H1 (cell line): ENCODE results near the gene CTF1. TPM values are rescaled to one million over a fixed set of nuclear protein-coding genes. Genes with fewer than 3 reads are reported as not detected.

Experiments
- ASH2L ChIP-seq: fragments of 200-600, 300-600 bp; sonication (generic); IDR thresholded peaks from one replicate; pipeline ENCODE4 v1.7.1; 2017; ENCODE audit warnings: low read length
- ATF2 ChIP-seq: IDR thresholded peaks from 2 replicates; pipeline ENCODE4 v1.6.1; 2012; ENCODE audit warnings: low read length, inconsistent platforms
- ATF3 ChIP-seq: IDR thresholded peaks from 2 replicates; pipeline ENCODE4 v1.6.1; 2011; ENCODE audit warnings: low read depth, mild to moderate bottlenecking, low read length; ENCODE audit not compliant: insufficient read depth
- BACH1 ChIP-seq: IDR thresholded peaks from 2 replicates; pipeline ENCODE4 v1.6.1; 2012; ENCODE audit warnings: low read length, improper control_type of control experiment
- BRCA1 ChIP-seq: IDR thresholded peaks from 2 replicates; pipeline ENCODE4 v1.6.1; 2012; ENCODE audit warnings: low read depth, low read length, improper control_type of control experiment
- CBX8 ChIP-seq: fragments of 300-800, 300-1000 bp; sonication (generic); IDR thresholded peaks from 2 replicates; pipeline ENCODE4 v1.7.1; 2016; ENCODE audit warnings: low read depth, low read length, borderline replicate concordance
- CREB1 ChIP-seq: IDR thresholded peaks from 2 replicates; pipeline ENCODE4 v1.6.1; 2012; ENCODE audit warnings: inconsistent platforms
- HDAC2 ChIP-seq, 2 experiments: fragments of 300-600 bp in 1 of 2; sonication (generic) in 1 of 2; IDR thresholded peaks; 2 replicates each; pipeline ENCODE4 v1.6.1; 2011 to 2012; ENCODE audit warnings: low read depth in 2 of 2, low read length in 2 of 2, mild to moderate bottlenecking in 2 of 2, moderate library complexity in 2 of 2, borderline replicate concordance in 1 of 2, inconsistent platforms in 1 of 2
- KDM1A ChIP-seq: fragments of 200-600, 300-600 bp; sonication (generic); IDR thresholded peaks from 2 replicates; pipeline ENCODE4 v1.7.1; 2016; ENCODE audit warnings: mild to moderate bottlenecking, low read length, borderline replicate concordance
- NANOG ChIP-seq: IDR thresholded peaks from 2 replicates; pipeline ENCODE4 v1.6.1; 2011; ENCODE audit warnings: low read length, low read depth, mild to moderate bottlenecking, inconsistent platforms; ENCODE audit not compliant: insufficient read depth, poor library complexity, severe bottlenecking
- NRF1 ChIP-seq: IDR thresholded peaks from 2 replicates; pipeline ENCODE4 v1.6.1; 2011; ENCODE audit warnings: mild to moderate bottlenecking, low read depth, low read length, improper control_type of control experiment
- PHF8 ChIP-seq: fragments of 200-600 bp; sonication (generic); conservative IDR thresholded peaks from 2 replicates; pipeline ENCODE4 v1.7.1; 2012; ENCODE audit warnings: low read depth, mild to moderate bottlenecking, inconsistent platforms, low read length, moderate library complexity
- POLR2A ChIP-seq, 2 experiments: IDR thresholded peaks; 1 replicate in 1 of 2; 2 replicates in 1 of 2; pipeline ENCODE4 v1.6.1; 2011; ENCODE audit warnings: low read depth in 2 of 2, low read length in 2 of 2, mild to moderate bottlenecking in 2 of 2; ENCODE audit errors: control extremely low read depth in 1 of 2
- RXRA ChIP-seq: IDR thresholded peaks from 2 replicates; pipeline ENCODE4 v1.6.1; 2011; ENCODE audit warnings: low read depth, mild to moderate bottlenecking, low read length, moderate library complexity; ENCODE audit not compliant: insufficient read depth
- SAP30 ChIP-seq: fragments of 300-600 bp; sonication (generic); IDR thresholded peaks from 2 replicates; pipeline ENCODE4 v1.7.1; 2012; ENCODE audit warnings: low read length, moderate library complexity, mild to moderate bottlenecking, inconsistent platforms; ENCODE audit not compliant: insufficient read depth, insufficient replicate concordance
- SIN3A ChIP-seq, 2 experiments: IDR thresholded peaks in 1 of 2; conservative IDR thresholded peaks in 1 of 2; 2 replicates each; pipeline ENCODE4 v1.6.1; 2011 to 2012; ENCODE audit warnings: low read length in 2 of 2, improper control_type of control experiment in 1 of 2, low read depth in 1 of 2, mild to moderate bottlenecking in 1 of 2
- SIRT6 ChIP-seq: IDR thresholded peaks from one replicate; pipeline ENCODE4 v1.7.1; 2012; ENCODE audit warnings: low read length, inconsistent platforms
- SP4 ChIP-seq: IDR thresholded peaks from 2 replicates; pipeline ENCODE4 v1.6.1; 2012; ENCODE audit warnings: low read length, inconsistent platforms
- TAF1 ChIP-seq: IDR thresholded peaks from 2 replicates; pipeline ENCODE4 v1.6.1; 2011; ENCODE audit warnings: mild to moderate bottlenecking, low read depth, low read length
- TCF12 ChIP-seq: IDR thresholded peaks from 2 replicates; pipeline ENCODE4 v1.6.1; 2011; ENCODE audit warnings: low read depth, mild to moderate bottlenecking, low read length
- TEAD4 ChIP-seq: IDR thresholded peaks from 2 replicates; pipeline ENCODE4 v1.6.1; 2012; ENCODE audit warnings: low read depth, low read length, inconsistent platforms, mixed read lengths
- ZNF274 ChIP-seq: IDR thresholded peaks from 2 replicates; pipeline ENCODE4 v1.7.0; 2012; ENCODE audit warnings: low read length, borderline replicate concordance; ENCODE audit errors: extremely low read depth
- polyA plus RNA-seq, 7 experiments: library from polyadenylated mRNA; depleted of rRNA in 3 of 7; stranded (reverse) in 5 of 7; unstranded in 2 of 7; fragments of >200 nt in 5 of 7; fragments of 200-250 nt in 2 of 7; gene quantifications; 1 replicate in 5 of 7; 2 replicates in 1 of 7; 4 replicates in 1 of 7; pipeline versions ENCODE4 v1.2.1 to v1.2.3, GENCODE V29; 2011 to 2013; ENCODE audit warnings: missing spikeins in 2 of 7, mixed read lengths in 2 of 7
- total RNA-seq: library from RNA; stranded (reverse); fragmentation: NEBNext Ultra II Directional; extraction: Animal tissue kit (Norgen Biotek cat#: 25700); gene quantifications from 2 replicates; pipeline ENCODE4 v1.2.1, GENCODE V29; 2021
- TF ChIP-seq, protein P1 (sequence below): IDR thresholded peaks from 2 replicates; pipeline ENCODE4 v1.6.1; 2012; ENCODE audit warnings: inconsistent platforms

The CTF1 gene
- total and polyA plus RNA-seq, 2 of the 8 experiments (the other 6 are each of a cell fraction or from before 2014, with no cell fraction given): 0.97 to 3.4 TPM

GRCh38 chr16:30927789-30928378 is 31.5 kb downstream of the CTF1 start (continued):
- TF ChIP-seq SIN3A (conservative IDR thresholded peaks at IDR 0.05 in 1 of 2, IDR thresholded peaks at IDR 0.05 in 1 of 2; ENCODE audit: low read depth in 1 of 2, low read length in 2 of 2): 0 out of 4 replicates have a peak, but pooled peaks of 1 of the 2 experiments have one; percentile 28
- TF ChIP-seq ASH2L: no peak
- TF ChIP-seq SIRT6: no peak
- TF ChIP-seq ATF2: no peak
- TF ChIP-seq TEAD4: no peak
- TF ChIP-seq ATF3: no peak
- no peak for TF ChIP-seq TCF12
- TF ChIP-seq BACH1: 0 out of 2 replicates have a peak, but pooled peaks have one; percentile 4
- no peak for TF ChIP-seq CBX8
- TF ChIP-seq RXRA: no peak
- TF ChIP-seq PHF8: no peak
- peak; percentile 84 for TF ChIP-seq NRF1
- TF ChIP-seq, protein P1, sequence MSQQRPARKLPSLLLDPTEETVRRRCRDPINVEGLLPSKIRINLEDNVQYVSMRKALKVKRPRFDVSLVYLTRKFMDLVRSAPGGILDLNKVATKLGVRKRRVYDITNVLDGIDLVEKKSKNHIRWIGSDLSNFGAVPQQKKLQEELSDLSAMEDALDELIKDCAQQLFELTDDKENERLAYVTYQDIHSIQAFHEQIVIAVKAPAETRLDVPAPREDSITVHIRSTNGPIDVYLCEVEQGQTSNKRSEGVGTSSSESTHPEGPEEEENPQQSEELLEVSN: no peak
- TF ChIP-seq SP4: 0 out of 2 replicates have a peak, but pooled peaks have one; percentile 60
- TF ChIP-seq HDAC2 (IDR thresholded peaks at IDR 0.05; ENCODE audit: borderline replicate concordance in 1 of 2, low read depth in 2 of 2, low read length in 2 of 2): no peak
- TF ChIP-seq CREB1: no peak
- TF ChIP-seq BRCA1: no peak
- no peak for TF ChIP-seq SAP30
- no peak for TF ChIP-seq TAF1
- TF ChIP-seq ZNF274: no peak
- no peak for TF ChIP-seq POLR2A (IDR thresholded peaks at IDR 0.05; ENCODE audit: control extremely low read depth in 1 of 2, low read depth in 2 of 2, low read length in 2 of 2)
- no peak for TF ChIP-seq KDM1A
- TF ChIP-seq NANOG: no peak
